GM10266 (cell line): Measurements from ENCODE around the gene DAPK1.

Experiments
- DNase-seq: peaks from one replicate; pipeline ENCODE4 v3.0.0; 2012; ENCODE audit errors: extremely low spot score
- CTCF ChIP-seq: IDR thresholded peaks from 2 replicates; pipeline ENCODE4 v1.5.1; 2012; ENCODE audit warnings: mild to moderate bottlenecking, low read depth; ENCODE audit not compliant: control insufficient read depth, insufficient read depth; ENCODE audit errors: missing control alignments

The DAPK1 gene

DNA sequence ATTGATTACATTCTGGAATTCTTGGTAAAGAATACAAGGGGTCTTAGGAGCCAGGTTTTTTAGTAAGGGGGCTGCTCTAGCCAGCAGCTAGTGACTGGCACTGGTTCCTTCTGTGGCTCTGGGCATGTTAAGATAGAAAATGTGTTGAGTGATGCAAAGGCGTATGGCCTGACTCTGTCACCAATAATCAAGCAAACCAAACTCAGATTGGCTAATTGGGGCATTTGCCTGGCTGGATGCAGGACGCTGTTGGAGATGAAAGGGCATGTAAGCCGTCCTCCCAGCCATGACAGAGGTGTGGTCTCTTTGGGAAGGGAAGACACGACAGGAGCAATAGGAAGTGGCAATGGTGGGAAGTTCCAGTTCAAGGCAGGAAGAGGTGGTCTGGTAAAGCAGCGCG is 140.6 kb downstream of the DAPK1 start:
- DNase-seq = no peak
- TF ChIP-seq CTCF = no peak

- no peak for TF ChIP-seq CTCF
- no peak for DNase-seq
Measured at GRCh38 chr9:87639949-87640348, 142.3 kb downstream of the DAPK1 start.

- DNase-seq = no peak
- TF ChIP-seq CTCF = no peak
Measured at GRCh38 chr9:87640385-87640795, 142.7 kb downstream of the DAPK1 start.

GRCh38 chr9:87641067-87641466 is 143.4 kb downstream of the DAPK1 start:
- no peak for TF ChIP-seq CTCF
- no peak for DNase-seq

DNA sequence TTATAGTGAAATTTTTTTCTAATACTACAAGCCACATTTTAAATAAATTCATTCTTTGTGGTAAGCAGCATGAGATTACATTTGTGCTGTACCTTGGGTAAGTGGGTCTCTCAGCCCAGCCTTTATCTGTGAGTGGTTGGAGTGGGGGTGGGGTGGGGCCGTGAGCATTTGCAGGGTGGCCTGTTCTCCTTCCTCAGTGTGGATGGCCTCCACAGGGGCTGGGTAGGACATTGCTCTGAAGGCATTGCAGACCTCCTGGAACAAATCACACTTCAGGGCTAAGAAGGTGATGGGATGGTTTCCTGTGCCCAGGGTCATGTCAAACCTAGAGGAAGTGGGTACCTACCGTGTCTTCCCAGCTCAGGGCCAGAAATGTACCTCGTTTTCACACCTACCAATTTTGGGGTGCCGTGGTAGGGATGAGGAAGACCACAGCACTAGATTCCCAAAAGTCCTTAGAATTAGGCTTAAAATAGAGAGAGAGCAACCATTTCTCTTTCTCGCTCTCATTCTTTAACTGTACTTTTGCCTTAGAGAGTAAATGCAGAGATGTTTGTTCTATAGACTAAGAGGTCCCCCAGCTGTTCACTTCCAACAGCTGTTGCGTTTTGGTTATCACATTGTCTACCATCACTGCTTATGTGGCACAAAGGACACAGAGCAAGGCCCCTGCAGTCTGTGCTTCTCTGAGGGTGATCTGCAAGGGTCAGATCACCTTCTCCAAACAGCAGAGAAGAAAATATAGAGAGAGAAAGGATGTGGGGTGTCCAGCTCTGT is 144.9 kb downstream of the DAPK1 start:
- no peak for DNase-seq
- peak; percentile 6 for TF ChIP-seq CTCF

GRCh38 chr9:87643107-87643650 is 145.5 kb downstream of the DAPK1 start:
- no peak for DNase-seq
- TF ChIP-seq CTCF = no peak
